ACC112 (cell line): ENCODE results near the gene NUP214.
"Not testable (repeated sequence)": the region's sequence is repeated elsewhere in the genome, so short reads cannot be mapped to it uniquely, and the experiment has no call there.

Experiments
- H2AFZ ChIP-seq: fragments of 200-600 bp; sonication (generic); one replicate; pipeline ENCODE4 v1.6.0; 2017; ENCODE audit warnings: antibody characterized with exemption, low read length; ENCODE audit not compliant: unreplicated experiment
- H3K27ac ChIP-seq: fragments of 200-600 bp; sonication (generic); 2 replicates; pipeline ENCODE4 v1.5.1; 2014; ENCODE audit warnings: low read depth, mild to moderate bottlenecking, antibody characterized with exemption, low read length, moderate library complexity
- H3K27me3 ChIP-seq: fragments of 200-600 bp; sonication (generic); 2 replicates; pipeline ENCODE4 v1.6.1; 2014; ENCODE audit warnings: mild to moderate bottlenecking, antibody characterized with exemption, low read length, moderate library complexity, mixed read lengths; ENCODE audit not compliant: insufficient read depth
- H3K36me3 ChIP-seq: fragments of 200-600 bp; sonication (generic); 2 replicates; pipeline ENCODE4 v1.6.1; 2016; ENCODE audit warnings: mild to moderate bottlenecking, antibody characterized with exemption, low read length, moderate library complexity, mixed read lengths; ENCODE audit not compliant: insufficient read depth
- H3K4me1 ChIP-seq: fragments of 200-600 bp; sonication (generic); one replicate; pipeline ENCODE4 v1.6.1; 2016; ENCODE audit warnings: low read length, mixed read lengths; ENCODE audit not compliant: insufficient read depth, unreplicated experiment, control insufficient read depth
- H3K4me3 ChIP-seq: fragments of 200-600 bp; sonication (generic); 2 replicates; pipeline ENCODE4 v1.5.1; 2014; ENCODE audit warnings: mild to moderate bottlenecking, low read depth, low read length
- H3K79me2 ChIP-seq: fragments of 200-600 bp; sonication (generic); one replicate; pipeline ENCODE4 v1.6.0; 2016; ENCODE audit warnings: low read length; ENCODE audit not compliant: control insufficient read depth, unreplicated experiment, insufficient read depth

The NUP214 gene

DNA sequence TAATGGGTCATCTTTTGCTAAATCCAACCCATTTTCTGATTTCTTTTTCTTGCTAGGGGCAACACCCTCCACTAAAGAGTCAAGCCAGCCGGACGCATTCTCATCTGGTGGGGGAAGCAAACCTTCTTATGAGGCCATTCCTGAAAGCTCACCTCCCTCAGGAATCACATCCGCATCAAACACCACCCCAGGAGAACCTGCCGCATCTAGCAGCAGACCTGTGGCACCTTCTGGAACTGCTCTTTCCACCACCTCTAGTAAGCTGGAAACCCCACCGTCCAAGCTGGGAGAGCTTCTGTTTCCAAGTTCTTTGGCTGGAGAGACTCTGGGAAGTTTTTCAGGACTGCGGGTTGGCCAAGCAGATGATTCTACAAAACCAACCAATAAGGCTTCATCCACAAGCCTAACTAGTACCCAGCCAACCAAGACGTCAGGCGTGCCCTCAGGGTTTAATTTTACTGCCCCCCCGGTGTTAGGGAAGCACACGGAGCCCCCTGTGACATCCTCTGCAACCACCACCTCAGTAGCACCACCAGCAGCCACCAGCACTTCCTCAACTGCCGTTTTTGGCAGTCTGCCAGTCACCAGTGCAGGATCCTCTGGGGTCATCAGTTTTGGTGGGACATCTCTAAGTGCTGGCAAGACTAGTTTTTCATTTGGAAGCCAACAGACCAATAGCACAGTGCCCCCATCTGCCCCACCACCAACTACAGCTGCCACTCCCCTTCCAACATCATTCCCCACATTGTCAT lies 72.0 kb downstream of the NUP214 start:
- Histone ChIP-seq H3K27ac (no peak overlapping the region), H3K79me2 (no peaks in the 10 kb centered on the region), H2AFZ (no peak overlapping the region), H3K4me1 (no peaks in the 10 kb centered on the region), H3K36me3 (peaks cover 35% of the 10 kb centered on the region), H3K27me3 (no peaks in the 10 kb centered on the region), H3K4me3 (no peak overlapping the region)

DNA sequence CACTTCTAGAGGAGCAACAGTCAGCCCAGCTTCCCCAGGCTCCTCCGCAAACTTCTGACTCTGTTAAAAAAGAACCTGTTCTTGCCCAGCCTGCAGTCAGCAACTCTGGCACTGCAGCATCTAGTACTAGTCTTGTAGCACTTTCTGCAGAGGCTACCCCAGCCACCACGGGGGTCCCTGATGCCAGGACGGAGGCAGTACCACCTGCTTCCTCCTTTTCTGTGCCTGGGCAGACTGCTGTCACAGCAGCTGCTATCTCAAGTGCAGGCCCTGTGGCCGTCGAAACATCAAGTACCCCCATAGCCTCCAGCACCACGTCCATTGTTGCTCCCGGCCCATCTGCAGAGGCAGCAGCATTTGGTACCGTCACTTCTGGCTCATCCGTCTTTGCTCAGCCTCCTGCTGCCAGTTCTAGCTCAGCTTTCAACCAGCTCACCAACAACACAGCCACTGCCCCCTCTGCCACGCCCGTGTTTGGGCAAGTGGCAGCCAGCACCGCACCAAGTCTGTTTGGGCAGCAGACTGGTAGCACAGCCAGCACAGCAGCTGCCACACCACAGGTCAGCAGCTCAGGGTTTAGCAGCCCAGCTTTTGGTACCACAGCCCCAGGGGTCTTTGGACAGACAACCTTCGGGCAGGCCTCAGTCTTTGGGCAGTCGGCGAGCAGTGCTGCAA lies 72.8 kb downstream of the NUP214 start:
- Histone ChIP-seq H3K4me1 (no peaks in the 10 kb centered on the region), H3K27ac (no peak overlapping the region), H3K79me2 (no peaks in the 10 kb centered on the region), H2AFZ (no peak overlapping the region), H3K4me3 (no peak overlapping the region), H3K36me3 (peaks cover 33% of the 10 kb centered on the region), H3K27me3 (no peaks in the 10 kb centered on the region)

DNA sequence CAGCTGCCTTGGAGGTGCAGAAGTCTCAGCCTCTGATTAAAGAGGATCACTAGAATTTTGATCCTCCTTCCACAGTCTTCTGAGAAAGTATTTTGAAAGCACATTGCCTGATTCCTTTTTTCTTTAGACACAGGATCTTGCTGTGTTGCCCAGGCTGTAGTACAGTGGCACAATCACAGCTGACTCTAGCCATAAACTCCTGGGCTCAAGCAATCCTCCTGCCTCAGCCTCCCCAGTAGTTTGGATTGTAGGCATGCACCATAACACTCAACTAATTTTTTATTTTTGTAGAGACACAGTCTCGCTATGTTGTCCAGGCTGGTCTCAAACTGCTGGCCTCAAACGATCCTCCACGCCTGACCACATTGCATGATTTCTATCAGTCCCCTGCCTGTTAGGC lies 76.5 kb downstream of the NUP214 start:
- H3K36me3 ChIP-seq, result peaks cover 48% of the 10 kb centered on the region
- no peaks in the 10 kb centered on the region for H3K79me2 ChIP-seq
- no peak overlapping the region for H3K27ac ChIP-seq
- no peaks in the 10 kb centered on the region for H3K4me1 ChIP-seq
- H2AFZ ChIP-seq, result no peak overlapping the region
- no peak overlapping the region for H3K4me3 ChIP-seq
- H3K27me3 ChIP-seq, result no peaks in the 10 kb centered on the region

DNA sequence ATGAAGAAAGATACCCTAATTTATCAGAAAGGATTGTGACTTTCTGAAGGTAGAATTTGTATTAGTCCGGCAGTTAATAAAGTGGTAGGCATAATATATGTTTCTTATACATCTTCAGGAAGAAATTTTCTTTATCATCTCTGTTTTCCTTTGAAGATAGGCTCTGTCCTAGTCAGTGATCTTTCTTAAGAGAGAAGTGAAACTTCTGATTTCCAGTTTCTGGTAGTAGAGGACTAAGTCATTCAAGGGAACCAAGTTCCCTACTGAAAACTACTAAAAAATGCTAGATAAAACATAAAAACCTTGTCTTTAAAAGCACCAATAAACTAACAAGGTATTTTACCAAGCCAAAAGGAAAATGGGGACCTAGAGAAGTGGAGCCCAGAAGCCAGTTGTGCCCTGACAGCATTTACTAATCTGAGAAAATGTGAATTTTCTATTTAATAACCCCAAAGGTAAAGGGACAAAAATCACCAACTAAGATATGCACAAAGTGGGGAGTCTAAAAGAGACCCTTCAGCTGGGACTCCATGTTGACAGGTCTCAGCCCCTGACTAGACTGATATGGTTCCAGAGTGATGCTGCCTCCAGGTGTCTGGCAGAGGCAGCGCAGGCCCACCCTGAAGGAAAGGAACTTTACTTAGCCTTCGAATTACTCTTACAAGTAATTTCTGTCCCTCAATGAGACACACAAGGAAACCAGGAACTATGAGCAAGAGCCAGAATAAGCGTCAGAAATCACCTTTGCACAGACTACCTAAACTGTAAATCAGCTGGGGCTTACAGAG lies 78.2 kb downstream of the NUP214 start:
- H3K27ac ChIP-seq, result no peak overlapping the region
- H3K27me3 ChIP-seq, result no peaks in the 10 kb centered on the region
- H3K4me1 ChIP-seq, result no peaks in the 10 kb centered on the region
- H3K36me3 ChIP-seq, result peaks cover 51% of the 10 kb centered on the region
- no peak overlapping the region for H3K4me3 ChIP-seq
- no peak overlapping the region for H2AFZ ChIP-seq
- no peaks in the 10 kb centered on the region for H3K79me2 ChIP-seq

DNA sequence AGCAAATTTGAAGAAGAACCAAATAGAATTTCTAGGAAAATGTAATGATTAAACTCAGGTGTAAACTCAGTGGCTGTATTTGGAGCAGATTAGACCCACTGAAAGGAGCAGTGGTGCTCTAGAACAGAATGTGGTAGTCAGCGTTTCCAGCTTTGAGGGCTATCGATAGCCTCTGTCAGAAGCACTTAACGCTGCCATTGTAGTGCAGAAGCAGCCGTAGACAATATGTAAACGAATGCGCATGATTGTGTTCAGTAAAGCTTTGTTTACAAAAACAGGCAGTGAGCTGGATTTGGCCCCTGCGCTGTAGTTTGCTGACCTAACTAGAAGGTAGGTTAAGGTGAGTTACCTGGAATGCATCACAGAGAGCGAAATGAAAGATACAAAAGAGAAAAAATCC lies 78.9 kb downstream of the NUP214 start:
- Histone ChIP-seq H3K79me2 (no peaks in the 10 kb centered on the region), H3K4me1 (no peaks in the 10 kb centered on the region), H3K4me3 (no peak overlapping the region), H3K27me3 (no peaks in the 10 kb centered on the region), H2AFZ (no peak overlapping the region), H3K36me3 (peaks cover 44% of the 10 kb centered on the region), H3K27ac (no peak overlapping the region)

DNA sequence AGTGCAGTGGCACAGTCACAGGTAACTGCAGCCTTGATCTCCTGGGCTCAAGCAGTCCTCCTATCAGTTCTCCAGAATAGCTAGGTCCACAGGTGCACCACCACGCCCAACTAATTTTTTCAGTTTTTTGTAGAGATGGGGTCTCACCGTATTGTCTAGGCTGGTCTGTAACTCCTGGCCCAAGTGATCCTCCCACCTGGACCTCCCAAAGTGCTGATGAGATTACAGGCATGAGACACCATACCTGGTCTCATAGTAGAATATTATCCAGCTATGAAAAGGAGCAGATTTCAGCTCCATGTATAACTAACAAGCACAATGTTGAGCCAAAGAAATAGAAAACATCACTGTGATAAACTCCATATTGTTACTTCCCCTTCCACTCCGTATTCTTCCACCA lies 81.1 kb downstream of the NUP214 start:
- H3K36me3 ChIP-seq, result peaks cover 57% of the 10 kb centered on the region
- H3K4me1 ChIP-seq, result no peaks in the 10 kb centered on the region
- H3K79me2 ChIP-seq, result no peaks in the 10 kb centered on the region
- H3K27ac ChIP-seq, result no peak overlapping the region
- no peak overlapping the region for H2AFZ ChIP-seq
- no peak overlapping the region for H3K4me3 ChIP-seq
- H3K27me3 ChIP-seq, result no peaks in the 10 kb centered on the region

DNA sequence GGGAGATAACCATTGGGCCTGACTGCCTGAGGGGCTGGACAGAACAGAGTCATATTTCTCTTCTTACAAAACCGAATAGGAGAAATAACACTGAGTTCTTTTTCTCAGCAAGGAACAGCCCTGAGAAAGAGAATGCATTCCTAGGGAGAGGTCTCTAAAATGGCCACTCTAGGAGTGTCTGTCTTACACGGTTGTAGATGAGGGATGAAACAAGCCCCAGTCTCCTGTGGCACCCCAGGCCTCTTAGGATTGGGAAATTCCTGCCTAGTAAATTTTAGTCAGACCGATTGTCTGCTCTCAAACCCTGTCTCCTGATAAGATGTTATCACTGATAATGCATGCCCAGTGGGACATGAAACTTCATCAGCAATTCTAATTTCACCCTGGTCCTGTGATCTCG lies 86.5 kb downstream of the NUP214 start:
- H3K4me1 ChIP-seq, H3K79me2 ChIP-seq, H3K27ac ChIP-seq, H2AFZ ChIP-seq, H3K27me3 ChIP-seq, H3K4me3 ChIP-seq: not testable (repeated sequence)
- peaks cover 29% of the 10 kb centered on the region for H3K36me3 ChIP-seq

DNA sequence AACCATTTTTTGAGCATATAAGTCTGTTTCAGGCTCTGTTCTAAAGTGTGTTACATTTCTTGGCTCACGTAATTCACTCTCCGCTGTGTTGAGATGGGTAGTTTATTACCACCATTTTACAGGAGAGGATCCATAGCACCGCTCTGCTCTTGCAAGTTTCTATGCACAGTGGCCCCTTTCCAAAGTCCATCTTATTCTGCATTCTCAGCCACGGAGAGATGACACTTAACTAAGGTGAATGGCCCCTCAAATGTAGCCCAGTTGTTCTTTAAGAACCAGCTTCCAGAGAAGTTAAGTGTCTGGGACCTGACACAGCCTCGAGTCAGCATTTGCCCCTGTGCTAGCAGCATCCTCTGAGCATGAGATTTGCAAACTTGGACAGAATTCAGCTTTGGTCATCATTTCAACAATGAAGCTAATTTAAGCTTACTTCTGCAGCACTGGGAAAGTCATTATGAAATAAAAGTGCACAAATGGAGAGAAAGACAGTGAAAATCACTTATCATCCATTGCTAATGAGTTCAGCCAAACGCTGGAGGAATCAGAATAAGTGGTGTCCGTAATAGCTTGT lies 89.0 kb downstream of the NUP214 start:
- H3K4me3 ChIP-seq, result no peak overlapping the region
- H3K36me3 ChIP-seq, result peaks cover 16% of the 10 kb centered on the region
- H3K4me1 ChIP-seq, result no peaks in the 10 kb centered on the region
- H3K27me3 ChIP-seq, result no peaks in the 10 kb centered on the region
- H3K79me2 ChIP-seq, result no peaks in the 10 kb centered on the region
- no peak overlapping the region for H3K27ac ChIP-seq
- no peak overlapping the region for H2AFZ ChIP-seq

DNA sequence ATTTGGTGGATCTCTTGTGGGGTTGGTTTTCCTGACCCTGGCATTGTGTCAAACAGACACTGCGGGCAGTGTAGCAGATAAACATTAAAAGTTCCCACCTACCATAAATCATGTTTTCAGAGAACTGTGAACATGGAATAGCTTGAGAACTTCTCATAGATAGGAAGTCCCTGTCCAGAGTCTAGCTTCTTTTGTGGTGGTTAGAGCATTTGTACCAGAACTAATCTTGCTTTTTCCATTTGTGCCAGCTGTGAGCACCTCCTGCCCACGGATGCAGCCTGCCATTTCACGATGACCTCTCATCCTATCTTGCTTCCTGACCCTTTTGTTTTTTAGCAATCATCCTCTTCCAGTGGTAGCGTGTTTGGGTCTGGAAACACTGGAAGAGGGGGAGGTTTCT lies 89.5 kb downstream of the NUP214 start:
- no peak overlapping the region for H3K27ac ChIP-seq
- H2AFZ ChIP-seq, result no peak overlapping the region
- H3K79me2 ChIP-seq, result no peaks in the 10 kb centered on the region
- H3K4me3 ChIP-seq, result no peak overlapping the region
- no peaks in the 10 kb centered on the region for H3K27me3 ChIP-seq
- H3K4me1 ChIP-seq, result no peaks in the 10 kb centered on the region
- peaks cover 12% of the 10 kb centered on the region for H3K36me3 ChIP-seq

DNA sequence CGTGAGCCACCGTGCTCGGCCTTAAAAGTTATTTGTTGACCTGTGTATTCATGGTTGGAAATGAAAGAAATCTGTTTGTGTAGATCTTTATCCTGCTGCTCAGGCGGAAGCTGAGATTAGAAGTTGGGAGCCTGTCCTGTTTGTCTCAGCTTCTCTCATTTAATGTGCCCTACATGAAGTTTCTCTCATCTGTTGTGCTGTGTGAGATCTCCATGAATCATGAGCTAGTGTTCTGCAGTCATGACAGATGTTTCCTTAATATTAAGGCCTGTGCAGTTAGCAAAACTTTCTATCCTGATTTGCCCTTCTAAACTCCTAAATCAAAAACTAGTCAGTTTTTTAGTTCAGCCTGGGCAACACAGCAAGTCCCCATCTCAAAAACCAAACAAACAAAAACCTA lies 91.4 kb downstream of the NUP214 start:
- Histone ChIP-seq H2AFZ (no peak overlapping the region), H3K4me1 (no peaks in the 10 kb centered on the region), H3K27me3 (no peaks in the 10 kb centered on the region), H3K27ac (no peak overlapping the region), H3K79me2 (no peaks in the 10 kb centered on the region), H3K4me3 (no peak overlapping the region), H3K36me3 (no peaks in the 10 kb centered on the region)
